ENCODE measurements around the gene ADAP1. TPM values are rescaled to one million over a fixed set of nuclear protein-coding genes. Genes with fewer than 3 reads are reported as not detected.

The ADAP1 gene
- total RNA-seq, 2 experiments from 2014 or later = 34.6 to 40.9 TPM

DNA sequence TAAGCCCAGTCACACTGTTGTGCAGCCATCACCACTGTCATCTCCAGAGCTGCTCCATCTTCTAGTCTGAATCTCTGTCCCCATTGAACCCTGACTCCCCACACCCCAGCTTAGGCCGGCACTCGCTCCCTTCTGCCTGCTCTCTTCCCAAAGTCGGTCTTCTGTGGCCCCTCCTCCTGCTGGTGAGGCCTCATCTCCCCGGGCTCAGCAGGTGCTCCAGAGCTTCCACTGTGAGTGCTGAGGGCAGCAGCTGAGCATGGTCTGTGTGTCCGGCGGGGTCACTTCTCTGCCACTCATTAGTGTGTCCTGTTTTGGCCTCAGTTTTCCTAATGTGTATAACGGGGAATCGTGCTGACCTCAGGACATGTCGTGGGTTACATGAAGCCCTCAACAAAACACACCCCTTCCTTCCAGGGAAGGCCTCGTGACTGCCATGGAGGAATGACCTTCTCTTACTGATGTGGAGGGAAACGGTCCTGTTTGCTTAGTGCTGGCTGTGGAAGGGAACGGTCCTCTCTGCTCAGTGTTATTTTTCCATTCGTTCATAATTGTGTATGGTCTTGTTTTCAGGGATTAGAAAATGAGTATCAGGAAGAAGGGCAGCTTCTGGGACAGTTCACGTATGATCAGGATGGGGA, 82.5 kb downstream of the ADAP1 start:
- Mint-ChIP-seq H3K4me1 (ENCODE audit: low read depth) (peaks cover 23% of the 10 kb centered on the region), H3K27me3 (no peaks in the 10 kb centered on the region), H3K27ac (peak overlapping the region; percentile 51), H3K4me3 (no peak overlapping the region), H3K9me3 (no peaks in the 10 kb centered on the region), H3K36me3 (ENCODE audit: low read depth) (peaks cover 32% of the 10 kb centered on the region)
- DNase-seq (no peak), ATAC-seq (no peak)
- ChIA-PET POLR2A (interaction anchor here (1.2 to 1.9 kb wide), 2 partner anchors 54 to 144 kb away, joined by 3 to 6 read pairs; no protein-coding TSS in a partner anchor), CTCF (interaction anchor here (0.8 to 3.4 kb wide), 8 partner anchors 18 to 542 kb away, joined by 3 to 65 read pairs (median 5); partner anchors contain the start of gene SUN1)
- TF ChIP-seq, protein P1, sequence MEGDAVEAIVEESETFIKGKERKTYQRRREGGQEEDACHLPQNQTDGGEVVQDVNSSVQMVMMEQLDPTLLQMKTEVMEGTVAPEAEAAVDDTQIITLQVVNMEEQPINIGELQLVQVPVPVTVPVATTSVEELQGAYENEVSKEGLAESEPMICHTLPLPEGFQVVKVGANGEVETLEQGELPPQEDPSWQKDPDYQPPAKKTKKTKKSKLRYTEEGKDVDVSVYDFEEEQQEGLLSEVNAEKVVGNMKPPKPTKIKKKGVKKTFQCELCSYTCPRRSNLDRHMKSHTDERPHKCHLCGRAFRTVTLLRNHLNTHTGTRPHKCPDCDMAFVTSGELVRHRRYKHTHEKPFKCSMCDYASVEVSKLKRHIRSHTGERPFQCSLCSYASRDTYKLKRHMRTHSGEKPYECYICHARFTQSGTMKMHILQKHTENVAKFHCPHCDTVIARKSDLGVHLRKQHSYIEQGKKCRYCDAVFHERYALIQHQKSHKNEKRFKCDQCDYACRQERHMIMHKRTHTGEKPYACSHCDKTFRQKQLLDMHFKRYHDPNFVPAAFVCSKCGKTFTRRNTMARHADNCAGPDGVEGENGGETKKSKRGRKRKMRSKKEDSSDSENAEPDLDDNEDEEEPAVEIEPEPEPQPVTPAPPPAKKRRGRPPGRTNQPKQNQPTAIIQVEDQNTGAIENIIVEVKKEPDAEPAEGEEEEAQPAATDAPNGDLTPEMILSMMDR (IDR thresholded peaks at IDR 0.05) = no peak
- intact Hi-C loops (cut with micrococcal nuclease) = loop anchor here (5.0 kb wide), 1 partner anchor 550 kb away; no protein-coding TSS in a partner anchor

DNA sequence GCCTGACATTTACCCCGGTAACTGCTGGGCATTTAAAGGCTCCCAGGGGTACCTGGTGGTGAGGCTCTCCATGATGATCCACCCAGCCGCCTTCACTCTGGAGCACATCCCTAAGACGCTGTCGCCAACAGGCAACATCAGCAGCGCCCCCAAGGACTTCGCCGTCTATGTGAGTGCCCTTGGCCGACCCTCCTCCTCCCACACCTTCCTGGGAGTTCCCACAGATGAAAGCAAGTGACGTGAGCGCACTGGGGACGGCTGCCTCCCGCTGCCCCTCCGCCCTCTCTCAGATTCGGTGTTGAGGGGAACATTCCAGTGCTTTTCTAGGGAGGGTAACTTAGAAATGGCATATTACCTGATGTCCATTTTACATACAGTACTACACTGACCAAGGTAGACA, 85.1 kb downstream of the ADAP1 start:
- ChIA-PET POLR2A (no interaction called here), CTCF (interaction anchor here (1.2 kb wide), 2 partner anchors 10 to 83 kb away, joined by 3 to 4 read pairs; no protein-coding TSS in a partner anchor)
- TF ChIP-seq, protein P1 (IDR thresholded peaks at IDR 0.05) = no peak
- Mint-ChIP-seq H3K27me3 (no peaks in the 10 kb centered on the region), H3K9me3 (no peaks in the 10 kb centered on the region), H3K4me1 (ENCODE audit: low read depth) (peaks cover 21% of the 10 kb centered on the region), H3K27ac (peak overlapping the region; percentile 39), H3K4me3 (no peak overlapping the region), H3K36me3 (ENCODE audit: low read depth) (peaks cover 40% of the 10 kb centered on the region)
- DNase-seq (no peak), ATAC-seq (no peak)
- intact Hi-C loops (cut with micrococcal nuclease) = no loop called here

DNA sequence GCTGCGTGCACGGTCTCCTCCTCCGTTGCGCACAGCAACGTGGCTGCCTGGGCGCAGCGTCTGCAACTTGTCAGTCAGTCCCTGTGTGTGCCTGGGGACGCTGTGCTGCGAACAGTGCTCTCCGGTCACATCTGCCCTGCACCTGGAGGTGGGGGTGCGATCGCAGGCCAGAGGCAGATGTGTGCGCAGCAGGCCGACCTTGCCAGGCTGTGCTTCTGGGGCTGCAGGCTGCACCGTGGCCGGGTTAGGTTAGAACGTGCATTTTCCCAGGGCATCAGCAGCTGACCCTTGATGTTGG, 86.3 kb downstream of the ADAP1 start:
- DNase-seq (no peak), ATAC-seq (no peak)
- ChIA-PET POLR2A (interaction anchor here (1.1 kb wide), 1 partner anchor 8 kb away, joined by 3 read pairs; no protein-coding TSS in a partner anchor), CTCF (no interaction called here)
- Mint-ChIP-seq H3K4me3 (no peak overlapping the region), H3K4me1 (ENCODE audit: low read depth) (peaks cover 10% of the 10 kb centered on the region), H3K27ac (no peak overlapping the region), H3K9me3 (no peaks in the 10 kb centered on the region), H3K36me3 (ENCODE audit: low read depth) (peaks cover 30% of the 10 kb centered on the region), H3K27me3 (no peaks in the 10 kb centered on the region)
- intact Hi-C loops (cut with micrococcal nuclease) = no loop called here
- TF ChIP-seq, protein P1 (IDR thresholded peaks at IDR 0.05) = no peak

DNA sequence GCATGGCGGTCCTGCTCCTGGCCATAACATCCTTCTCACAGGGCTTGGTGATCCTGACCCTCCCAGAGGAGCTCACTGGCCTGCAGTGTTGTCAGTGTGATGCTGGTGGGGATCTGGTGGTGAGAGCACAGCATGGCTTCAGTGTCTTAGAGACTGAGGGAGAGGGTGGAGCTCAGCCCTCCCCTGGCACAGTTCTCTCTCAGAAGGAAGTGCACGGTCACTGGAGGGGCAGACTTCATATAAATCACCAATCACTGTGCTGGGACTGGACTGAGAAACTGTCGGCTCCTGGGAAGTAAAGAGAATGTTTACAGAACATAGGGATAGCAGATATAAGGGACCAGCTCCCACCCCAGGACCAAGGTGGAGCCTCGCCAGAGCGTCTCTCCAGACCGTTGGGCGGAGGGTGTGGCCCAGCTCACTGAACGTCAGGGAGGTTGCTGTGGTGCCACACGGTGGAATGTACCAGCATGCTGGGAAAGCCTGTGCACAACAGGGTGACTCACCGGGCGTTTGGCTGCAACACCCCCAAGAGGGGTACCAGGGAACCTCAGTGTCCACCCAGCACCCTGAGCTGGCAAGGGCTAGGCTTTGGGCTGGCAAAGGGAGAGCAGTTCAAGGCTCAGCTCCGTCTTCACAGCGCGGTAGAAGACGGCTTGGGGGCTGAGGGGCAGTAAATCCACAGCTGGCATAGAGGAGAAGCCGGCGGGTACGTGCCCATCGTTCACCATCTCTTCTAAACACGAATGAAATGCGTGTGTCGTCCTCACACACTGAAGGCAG, 86.9 kb downstream of the ADAP1 start:
- Mint-ChIP-seq H3K27ac (no peak overlapping the region), H3K36me3 (ENCODE audit: low read depth) (peaks cover 27% of the 10 kb centered on the region), H3K4me3 (no peak overlapping the region), H3K4me1 (ENCODE audit: low read depth) (peaks cover 8% of the 10 kb centered on the region), H3K9me3 (no peaks in the 10 kb centered on the region), H3K27me3 (no peaks in the 10 kb centered on the region)
- ChIA-PET POLR2A (interaction anchor here (0.7 to 1.1 kb wide), 2 partner anchors 8 to 369 kb away, joined by 3 read pairs; no protein-coding TSS in a partner anchor), CTCF (no interaction called here)
- TF ChIP-seq, protein P1 (IDR thresholded peaks at IDR 0.05) = no peak
- DNase-seq = no peak
- intact Hi-C loops (cut with micrococcal nuclease) = no loop called here
- no peak for ATAC-seq

DNA sequence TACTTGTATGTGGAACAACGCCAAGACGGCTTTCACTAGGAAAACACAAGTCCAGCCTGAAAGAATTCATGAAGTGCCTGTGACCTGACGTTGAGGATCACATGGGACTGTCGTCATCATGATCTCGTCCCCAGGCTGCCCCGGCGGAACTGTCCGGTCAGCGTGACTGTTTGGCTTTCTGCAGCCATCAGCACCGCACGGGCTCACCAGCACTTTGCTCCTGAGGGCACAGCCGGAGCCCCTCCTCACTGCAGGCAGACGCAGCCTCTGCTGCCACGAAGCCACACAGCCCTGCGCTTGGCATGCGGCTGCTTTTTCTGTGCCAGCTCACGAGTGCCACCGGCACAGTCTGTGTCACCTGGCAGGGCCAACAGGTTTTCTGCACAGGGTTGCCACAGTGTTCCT, 87.5 kb downstream of the ADAP1 start:
- H3K4me1 Mint-ChIP-seq (ENCODE audit: low read depth) = peaks cover 8% of the 10 kb centered on the region
- H3K27me3 Mint-ChIP-seq = no peaks in the 10 kb centered on the region
- ATAC-seq (no peak), DNase-seq (no peak)
- H3K9me3 Mint-ChIP-seq = no peaks in the 10 kb centered on the region
- ChIA-PET POLR2A (interaction anchor here (0.7 kb wide), 1 partner anchor 369 kb away, joined by 3 read pairs; no protein-coding TSS in a partner anchor), CTCF (no interaction called here)
- no peak overlapping the region for H3K4me3 Mint-ChIP-seq
- intact Hi-C loops (cut with micrococcal nuclease) = no loop called here
- TF ChIP-seq, protein P1 (IDR thresholded peaks at IDR 0.05) = no peak
- no peak overlapping the region for H3K27ac Mint-ChIP-seq
- H3K36me3 Mint-ChIP-seq (ENCODE audit: low read depth) = peaks cover 26% of the 10 kb centered on the region

All from activated CD8-positive, alpha-beta T cell treated with anti-CD3 and anti-CD28 coated beads for 36 hours (primary cell).